Amygdala (tissue), 56 donors: ENCODE measurements around the gene PCDHA5.
"Not testable (repeated sequence)": the region's sequence is repeated elsewhere in the genome, so short reads cannot be mapped to it uniquely, and the experiment has no call there.

Experiments used
- DNase-seq, 56 donors: peaks; one replicate each; lab custom pipeline; 2025; lab: John Stamatoyannopoulos, UW

Gene PCDHA5

DNA sequence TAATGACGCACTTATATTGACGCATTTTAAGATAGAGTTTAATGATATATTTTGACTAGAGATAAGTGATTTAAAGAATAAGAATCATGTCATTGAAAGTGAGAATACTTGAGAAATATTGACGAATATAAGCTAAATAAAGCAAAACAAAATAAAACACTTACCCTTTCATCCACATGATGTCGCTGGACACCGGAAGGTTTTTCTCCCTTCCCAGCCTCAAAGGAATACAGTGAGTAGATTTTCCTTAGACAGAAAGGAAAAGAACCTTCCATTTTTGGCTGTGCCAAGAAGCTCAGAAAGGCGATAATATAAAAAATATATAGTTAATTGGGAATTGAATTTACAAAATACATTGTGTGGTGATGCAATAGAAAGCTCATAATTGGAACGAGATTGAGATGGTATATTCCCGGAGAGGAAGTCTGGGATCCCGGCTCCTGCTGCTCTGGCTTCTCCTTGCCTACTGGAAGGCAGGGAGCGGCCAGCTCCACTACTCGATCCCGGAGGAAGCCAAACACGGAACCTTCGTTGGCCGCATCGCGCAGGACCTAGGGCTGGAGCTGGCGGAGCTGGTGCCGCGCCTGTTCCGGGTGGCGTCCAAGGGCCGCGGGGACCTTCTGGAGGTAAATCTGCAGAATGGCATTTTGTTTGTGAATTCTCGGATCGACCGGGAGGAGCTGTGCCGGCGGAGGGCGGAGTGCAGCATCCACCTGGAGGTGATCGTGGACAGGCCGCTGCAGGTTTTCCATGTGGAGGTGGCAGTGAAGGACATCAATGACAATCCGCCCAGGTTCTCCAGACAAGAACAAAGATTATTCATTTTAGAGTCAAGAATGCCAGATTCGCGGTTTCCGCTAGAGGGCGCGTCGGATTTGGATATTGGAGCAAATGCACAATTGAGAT lies at the start of gene PCDHA5:
PCDHA5 (plus strand) TSS at position 239 of the 906 bp plus-strand sequence.
- peak in 6 of 56 donors; percentile 13 to 50 (median 36) for DNase-seq

DNA sequence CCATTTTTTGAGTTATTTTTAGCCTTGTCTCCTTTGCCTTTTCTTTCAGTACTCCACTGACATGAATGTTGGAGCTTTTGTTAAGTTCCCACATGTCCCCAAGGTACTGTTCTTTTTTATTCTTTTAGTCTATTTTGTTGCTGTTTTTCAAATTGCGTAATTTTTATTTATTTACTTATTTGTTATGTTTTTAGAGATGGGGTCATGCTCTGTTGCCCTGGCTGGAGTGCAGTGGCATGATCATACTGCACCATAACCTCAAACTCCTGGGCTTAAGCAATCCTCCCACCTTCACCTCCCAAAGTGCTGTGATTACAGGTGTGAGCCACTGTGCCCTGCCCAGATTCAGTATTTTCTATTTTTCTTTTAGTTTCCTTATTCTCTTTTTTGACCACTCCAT lies 40.9 kb upstream of the PCDHA5 start:
- no peak for DNase-seq

DNA sequence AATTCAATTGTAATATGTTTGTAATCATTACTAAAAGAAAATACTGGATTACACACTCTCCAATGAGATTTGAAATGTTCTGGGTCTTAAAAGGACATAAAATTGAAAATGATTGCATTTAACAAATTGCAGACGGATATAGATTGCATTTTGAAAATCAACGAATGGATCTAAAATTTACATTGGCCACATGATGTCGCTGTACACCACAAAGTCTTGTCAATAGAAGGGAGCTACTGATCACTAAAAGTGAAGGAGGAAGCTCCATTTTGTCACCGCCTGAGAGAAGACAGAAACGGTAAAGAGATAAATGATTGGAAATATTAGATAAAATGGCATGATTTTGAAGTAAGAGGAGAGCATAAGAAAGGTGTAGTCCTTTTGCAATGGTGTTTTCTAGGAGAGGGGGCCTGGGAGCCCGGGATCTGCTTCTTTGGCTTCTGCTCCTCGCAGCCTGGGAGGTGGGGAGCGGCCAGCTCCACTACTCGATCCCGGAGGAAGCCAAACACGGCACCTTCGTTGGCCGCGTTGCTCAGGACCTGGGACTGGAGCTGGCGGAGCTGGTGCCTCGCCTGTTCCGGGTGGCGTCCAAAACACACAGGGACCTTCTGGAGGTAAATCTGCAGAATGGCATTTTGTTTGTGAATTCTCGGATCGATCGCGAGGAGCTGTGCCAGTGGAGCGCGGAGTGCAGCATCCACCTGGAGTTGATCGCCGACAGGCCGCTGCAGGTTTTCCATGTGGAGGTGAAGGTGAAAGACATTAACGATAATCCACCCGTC lies 35.3 kb upstream of the PCDHA5 start, which contains the start of gene PCDHA1:
PCDHA1 (plus strand) TSS at position 236 of the 782 bp plus-strand sequence.
- DNase-seq: no peak

DNA sequence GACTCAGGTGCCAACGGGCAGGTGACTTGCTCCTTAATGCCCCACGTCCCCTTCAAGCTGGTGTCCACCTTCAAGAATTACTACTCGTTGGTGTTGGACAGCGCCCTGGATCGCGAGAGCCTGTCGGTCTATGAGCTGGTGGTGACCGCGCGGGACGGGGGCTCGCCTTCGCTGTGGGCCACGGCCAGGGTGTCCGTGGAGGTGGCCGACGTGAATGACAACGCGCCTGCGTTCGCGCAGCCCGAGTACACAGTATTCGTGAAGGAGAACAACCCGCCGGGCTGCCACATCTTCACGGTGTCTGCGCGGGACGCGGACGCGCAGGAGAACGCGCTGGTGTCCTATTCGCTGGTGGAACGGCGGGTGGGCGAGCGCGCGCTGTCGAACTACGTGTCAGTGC lies 34.0 kb upstream of the PCDHA5 start:
- DNase-seq: not testable (repeated sequence)

DNA sequence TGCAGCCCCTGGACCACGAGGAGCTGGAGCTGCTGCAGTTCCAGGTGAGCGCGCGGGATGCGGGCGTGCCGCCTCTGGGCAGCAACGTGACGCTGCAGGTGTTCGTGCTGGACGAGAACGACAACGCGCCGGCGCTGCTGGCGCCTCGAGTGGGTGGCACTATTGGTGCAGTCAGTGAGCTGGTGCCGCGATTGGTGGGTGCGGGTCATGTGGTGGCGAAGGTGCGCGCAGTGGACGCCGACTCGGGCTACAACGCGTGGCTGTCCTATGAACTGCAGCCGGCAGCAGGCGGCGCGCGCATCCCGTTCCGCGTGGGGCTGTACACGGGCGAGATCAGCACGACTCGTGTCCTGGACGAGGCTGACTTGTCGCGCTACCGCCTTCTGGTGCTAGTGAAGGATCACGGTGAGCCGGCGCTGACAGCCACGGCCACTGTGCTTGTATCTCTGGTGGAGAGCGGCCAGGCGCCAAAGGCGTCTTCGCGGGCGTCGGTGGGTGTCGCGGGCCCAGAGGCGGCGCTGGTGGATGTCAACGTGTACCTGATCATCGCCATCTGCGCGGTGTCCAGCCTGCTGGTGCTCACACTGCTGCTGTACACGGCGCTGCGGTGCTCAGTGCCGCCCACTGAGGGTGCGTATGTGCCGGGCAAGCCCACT lies 33.4 kb upstream of the PCDHA5 start:
- not testable (repeated sequence) for DNase-seq

DNA sequence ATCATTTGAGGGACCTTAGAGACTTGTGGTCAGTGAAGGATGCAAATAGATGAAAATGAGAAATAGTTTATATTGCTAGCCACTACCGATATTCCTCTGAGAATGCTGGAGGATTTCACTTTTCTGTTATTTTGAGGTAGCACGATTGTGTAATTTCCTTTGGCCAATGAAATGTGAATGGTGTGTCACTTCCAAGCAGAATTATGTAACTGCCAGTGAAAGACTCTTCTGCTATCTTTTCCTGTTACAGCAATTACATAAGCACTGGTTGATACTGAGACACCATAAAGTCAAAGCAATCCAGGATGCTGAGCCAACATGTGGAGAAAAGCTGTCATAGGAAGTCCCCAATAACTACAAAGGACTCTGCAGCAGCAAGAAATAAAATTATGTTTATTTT lies 30.3 kb upstream of the PCDHA5 start:
- DNase-seq: no peak

DNA sequence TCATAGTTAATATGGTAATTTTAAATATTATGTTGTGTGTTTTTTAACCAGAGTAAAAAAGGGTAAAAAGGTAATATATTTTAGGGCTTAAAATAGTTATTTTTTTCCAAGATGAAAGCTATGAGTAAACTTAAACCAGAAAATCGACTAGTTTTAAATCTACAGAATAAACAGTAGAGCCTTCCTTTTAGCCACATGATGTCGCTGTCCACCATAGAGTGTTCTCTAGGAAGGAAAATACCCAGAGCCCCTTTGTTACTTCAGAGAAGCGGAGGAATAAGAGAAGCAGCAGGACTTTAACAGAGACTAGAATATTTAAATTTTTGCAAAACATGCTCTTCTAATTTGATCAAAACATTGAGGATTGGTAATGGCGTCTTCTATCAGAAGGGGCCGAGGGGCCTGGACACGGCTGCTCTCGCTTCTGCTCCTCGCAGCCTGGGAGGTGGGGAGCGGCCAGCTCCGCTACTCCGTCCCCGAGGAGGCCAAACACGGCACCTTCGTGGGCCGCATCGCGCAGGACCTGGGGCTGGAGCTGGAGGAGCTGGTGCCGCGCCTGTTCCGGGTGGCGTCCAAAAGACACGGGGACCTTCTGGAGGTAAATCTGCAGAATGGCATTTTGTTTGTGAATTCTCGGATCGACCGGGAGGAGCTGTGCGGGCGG lies 26.7 kb upstream of the PCDHA5 start, which contains the start of gene PCDHA2:
PCDHA2 (plus strand) TSS at position 258 of the 664 bp plus-strand sequence.
- peak in 1 of 56 donors; percentile 22 for DNase-seq

DNA sequence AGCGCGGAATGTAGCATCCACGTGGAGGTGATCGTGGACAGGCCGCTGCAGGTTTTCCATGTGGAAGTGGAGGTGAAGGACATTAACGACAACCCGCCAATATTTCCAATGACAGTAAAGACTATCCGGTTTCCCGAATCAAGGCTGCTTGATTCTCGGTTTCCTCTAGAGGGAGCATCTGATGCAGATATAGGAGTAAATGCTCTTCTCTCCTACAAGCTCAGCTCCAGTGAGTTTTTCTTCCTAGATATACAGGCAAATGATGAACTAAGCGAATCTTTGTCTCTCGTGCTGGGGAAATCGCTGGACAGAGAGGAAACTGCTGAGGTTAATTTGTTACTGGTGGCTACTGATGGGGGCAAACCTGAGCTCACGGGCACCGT lies 26.2 kb upstream of the PCDHA5 start:
- peak in 1 of 56 donors; percentile 14 for DNase-seq

DNA sequence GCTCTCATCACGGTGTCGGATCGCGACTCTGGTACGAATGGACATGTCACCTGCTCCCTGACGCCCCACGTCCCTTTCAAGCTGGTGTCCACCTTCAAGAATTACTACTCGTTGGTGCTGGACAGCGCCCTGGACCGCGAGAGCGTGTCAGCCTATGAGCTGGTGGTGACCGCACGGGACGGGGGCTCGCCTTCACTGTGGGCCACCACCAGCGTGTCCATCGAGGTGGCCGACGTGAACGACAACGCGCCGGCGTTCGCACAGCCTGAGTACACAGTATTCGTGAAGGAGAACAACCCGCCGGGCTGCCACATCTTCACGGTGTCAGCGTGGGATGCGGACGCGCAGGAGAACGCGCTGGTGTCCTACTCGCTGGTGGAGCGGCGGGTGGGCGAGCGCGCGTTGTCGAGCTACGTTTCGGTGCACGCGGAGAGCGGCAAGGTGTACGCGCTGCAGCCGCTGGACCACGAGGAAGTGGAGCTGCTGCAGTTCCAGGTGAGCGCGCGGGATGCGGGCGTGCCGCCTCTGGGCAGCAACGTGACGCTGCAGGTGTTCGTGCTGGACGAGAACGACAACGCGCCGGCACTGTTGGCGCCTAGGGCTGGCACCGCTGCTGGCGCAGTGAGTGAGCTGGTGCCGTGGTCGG lies 25.2 kb upstream of the PCDHA5 start:
- not testable (repeated sequence) for DNase-seq

DNA sequence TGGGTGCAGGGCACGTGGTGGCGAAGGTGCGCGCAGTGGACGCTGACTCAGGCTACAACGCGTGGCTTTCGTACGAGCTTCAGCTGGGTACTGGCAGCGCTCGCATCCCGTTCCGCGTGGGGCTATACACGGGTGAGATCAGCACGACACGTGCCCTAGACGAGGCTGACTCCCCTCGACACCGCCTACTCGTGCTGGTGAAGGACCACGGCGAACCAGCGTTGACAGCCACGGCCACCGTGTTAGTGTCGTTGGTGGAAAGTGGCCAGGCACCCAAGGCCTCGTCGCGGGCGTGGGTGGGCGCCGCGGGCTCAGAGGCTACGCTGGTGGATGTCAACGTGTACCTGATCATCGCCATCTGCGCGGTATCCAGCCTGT lies 24.7 kb upstream of the PCDHA5 start:
- no peak for DNase-seq

DNA sequence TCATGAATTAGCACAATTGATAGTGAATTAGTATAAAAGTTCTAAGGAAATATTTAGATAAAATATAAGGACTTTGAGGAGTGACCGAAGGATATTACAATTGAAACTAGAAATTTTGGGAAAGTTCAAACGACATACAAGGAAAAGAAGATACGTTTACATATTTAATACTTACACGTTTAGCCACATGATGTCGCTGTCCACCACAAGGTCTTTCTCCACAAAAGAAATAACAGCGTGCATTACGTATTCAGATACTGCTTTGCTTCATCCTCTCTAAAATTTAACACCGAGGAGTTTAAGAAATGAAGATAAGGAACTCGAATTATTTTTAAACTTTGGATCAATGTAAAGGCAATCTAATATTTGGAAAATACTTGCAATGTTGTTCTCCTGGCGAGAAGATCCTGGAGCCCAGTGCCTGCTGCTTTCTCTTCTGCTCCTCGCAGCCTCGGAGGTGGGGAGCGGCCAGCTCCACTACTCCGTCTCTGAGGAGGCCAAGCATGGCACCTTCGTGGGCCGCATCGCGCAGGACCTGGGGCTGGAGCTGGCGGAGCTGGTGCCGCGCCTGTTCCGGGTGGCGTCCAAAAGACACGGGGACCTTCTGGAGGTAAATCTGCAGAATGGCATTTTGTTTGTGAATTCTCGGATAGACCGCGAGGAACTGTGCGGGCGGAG lies 20.5 kb upstream of the PCDHA5 start, which contains the start of gene PCDHA3:
PCDHA3 (plus strand) TSS at position 242 of the 678 bp plus-strand sequence.
- DNase-seq: peak in 4 of 56 donors; percentile 4 to 51 (median 18)

DNA sequence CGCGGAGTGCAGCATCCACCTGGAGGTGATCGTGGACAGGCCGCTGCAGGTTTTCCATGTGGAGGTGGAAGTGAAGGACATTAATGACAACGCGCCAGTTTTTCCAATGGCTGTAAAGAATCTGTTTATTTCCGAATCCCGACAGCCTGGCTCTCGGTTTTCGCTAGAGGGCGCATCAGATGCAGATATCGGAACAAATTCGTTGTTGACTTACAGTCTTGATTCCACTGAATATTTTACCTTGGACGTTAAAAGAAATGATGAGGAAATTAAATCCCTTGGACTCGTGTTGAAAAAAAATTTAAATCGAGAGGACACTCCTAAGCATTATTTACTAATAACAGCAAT lies 19.9 kb upstream of the PCDHA5 start:
- peak in 6 of 56 donors; percentile 7 to 40 (median 30) for DNase-seq

DNA sequence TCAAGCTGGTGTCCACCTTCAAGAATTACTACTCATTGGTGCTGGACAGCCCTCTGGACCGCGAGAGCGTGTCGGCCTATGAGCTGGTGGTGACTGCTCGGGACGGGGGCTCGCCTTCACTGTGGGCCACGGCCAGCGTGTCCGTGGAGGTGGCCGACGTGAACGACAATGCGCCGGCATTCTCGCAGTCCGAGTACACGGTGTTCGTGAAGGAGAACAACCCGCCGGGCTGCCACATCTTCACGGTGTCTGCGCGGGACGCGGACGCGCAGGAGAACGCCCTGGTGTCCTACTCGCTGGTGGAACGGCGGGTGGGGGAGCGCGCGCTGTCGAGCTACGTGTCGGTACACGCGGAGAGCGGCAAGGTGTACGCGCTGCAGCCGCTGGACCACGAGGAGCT lies 19.0 kb upstream of the PCDHA5 start:
- DNase-seq: not testable (repeated sequence)

DNA sequence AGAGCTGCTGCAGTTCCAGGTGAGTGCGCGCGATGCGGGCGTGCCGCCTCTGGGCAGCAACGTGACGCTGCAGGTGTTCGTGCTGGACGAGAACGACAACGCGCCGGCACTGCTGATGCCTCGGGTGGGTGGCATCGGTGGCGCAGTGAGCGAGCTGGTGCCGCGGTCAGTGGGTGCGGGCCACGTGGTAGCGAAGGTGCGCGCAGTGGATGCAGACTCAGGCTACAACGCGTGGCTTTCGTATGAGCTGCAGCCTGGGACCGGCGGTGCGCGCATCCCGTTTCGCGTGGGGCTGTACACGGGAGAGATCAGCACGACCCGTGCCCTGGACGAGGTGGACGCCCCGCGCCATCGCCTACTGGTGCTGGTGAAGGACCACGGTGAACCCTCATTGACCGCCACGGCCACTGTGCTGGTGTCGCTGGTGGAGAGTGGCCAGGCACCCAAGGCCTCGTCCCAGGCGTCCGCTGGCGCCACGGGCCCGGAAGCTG lies 18.6 kb upstream of the PCDHA5 start:
- no peak for DNase-seq

DNA sequence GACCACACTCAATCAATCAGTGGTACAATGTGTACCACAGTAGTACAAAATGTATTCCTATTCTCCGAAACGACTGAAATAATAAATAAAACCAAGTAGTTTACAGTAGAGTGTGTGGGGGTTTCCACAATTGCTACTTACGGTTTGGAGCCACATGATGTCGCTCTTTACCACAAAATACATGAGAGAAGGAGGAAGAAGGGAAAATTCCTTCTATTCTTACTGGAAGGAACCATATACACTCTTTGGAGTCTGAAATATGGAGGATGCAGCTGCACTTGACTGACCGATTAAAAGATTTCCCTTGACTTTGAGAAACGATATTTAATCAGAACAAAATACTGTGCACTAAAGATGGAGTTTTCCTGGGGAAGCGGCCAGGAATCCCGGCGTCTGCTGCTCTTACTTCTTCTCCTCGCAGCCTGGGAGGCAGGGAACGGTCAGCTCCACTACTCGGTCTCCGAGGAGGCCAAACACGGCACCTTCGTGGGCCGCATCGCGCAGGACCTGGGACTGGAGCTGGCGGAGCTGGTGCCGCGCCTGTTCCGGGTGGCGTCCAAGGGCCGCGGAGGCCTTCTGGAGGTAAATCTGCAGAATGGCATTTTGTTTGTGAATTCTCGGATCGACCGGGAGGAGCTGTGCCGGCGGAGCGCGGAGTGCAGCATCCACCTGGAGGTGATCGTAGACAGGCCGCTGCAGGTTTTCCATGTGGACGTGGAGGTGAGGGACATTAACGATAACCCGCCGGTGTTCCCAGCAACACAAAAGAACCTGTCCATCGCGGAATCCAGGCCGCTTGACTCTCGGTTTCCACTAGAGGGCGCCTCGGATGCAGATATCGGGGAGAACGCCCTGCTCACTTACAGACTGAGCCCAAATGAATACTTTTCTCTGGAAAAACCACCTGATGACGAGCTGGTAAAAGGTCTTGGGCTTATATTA lies 14.3 kb upstream of the PCDHA5 start, which contains the start of gene PCDHA4:
PCDHA4 (plus strand) TSS at position 235 of the 942 bp plus-strand sequence.
- DNase-seq: peak in 15 of 56 donors; percentile 11 to 66 (median 35)

DNA sequence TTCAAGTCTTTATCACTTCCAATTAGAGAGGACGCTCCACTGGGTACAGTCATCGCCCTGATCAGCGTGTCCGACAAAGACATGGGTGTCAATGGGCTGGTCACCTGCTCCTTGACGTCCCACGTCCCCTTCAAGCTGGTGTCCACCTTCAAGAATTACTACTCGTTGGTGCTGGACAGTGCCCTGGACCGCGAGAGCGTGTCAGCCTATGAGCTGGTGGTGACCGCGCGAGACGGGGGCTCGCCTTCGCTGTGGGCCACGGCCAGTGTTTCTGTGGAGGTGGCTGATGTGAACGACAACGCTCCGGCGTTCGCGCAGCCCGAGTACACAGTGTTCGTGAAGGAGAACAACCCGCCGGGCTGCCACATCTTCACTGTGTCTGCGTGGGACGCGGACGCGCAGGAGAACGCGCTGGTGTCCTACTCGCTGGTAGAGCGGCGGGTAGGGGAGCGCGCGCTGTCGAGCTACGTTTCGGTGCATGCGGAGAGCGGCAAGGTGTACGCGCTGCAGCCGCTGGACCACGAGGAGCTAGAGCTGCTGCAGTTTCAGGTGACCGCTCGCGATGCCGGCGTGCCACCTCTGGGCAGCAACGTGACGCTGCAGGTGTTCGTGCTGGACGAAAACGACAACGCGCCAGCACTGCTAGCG lies 13.0 kb upstream of the PCDHA5 start:
- not testable (repeated sequence) for DNase-seq

DNA sequence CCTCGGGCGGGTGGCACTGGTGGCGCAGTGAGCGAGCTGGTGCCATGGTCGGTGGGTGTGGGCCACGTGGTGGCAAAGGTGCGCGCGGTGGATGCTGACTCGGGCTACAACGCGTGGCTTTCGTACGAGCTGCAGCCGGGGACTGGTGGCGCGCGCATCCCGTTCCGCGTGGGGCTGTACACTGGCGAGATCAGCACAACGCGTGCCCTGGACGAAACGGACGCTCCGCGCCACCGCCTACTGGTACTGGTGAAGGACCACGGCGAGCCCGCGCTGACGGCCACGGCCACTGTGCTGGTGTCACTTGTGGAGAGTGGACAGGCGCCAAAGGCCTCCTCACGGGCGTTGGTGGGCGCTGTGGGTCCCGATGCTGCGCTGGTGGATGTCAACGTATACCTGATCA lies 12.5 kb upstream of the PCDHA5 start:
- DNase-seq: no peak
